HG03025 (cell line): Measurements from ENCODE around the gene C1orf198.

Source experiments
- ATAC-seq: cut with Tn5 transposase; IDR thresholded peaks from one replicate; pipeline ENCODE4 v1.9.1; 2021; ENCODE audit warnings: mild to moderate bottlenecking, moderate library complexity; ENCODE audit not compliant: unreplicated experiment, low FRiP score

C1orf198 gene

DNA sequence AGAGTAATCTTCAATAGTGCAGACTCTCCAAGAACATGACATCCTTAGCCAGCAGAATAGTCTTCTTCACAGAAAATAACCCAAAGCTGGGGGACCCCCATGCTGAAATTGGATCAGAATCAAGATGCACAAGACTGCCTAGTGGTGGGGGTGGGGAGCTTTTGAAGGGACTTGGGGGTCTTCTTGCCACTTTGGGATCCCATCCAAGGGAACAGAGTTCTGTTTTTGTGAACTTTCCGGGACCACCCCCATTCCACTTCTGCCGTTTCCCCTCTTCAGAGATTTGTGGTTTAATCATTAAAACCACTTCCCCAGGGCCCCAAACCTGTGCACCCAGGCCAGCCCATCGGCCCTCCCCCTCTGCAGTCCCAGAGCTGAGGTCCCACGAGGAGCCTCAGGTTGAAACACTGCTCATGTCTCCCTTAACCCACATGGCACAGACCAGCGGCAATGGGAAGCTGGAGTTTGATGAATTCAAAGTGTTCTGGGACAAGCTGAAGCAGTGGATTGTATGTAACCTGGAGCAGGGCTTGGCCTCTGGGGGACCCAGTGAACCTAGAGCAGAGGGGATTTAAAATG is 76.2 kb downstream of the C1orf198 start:
- no peak for ATAC-seq

DNA sequence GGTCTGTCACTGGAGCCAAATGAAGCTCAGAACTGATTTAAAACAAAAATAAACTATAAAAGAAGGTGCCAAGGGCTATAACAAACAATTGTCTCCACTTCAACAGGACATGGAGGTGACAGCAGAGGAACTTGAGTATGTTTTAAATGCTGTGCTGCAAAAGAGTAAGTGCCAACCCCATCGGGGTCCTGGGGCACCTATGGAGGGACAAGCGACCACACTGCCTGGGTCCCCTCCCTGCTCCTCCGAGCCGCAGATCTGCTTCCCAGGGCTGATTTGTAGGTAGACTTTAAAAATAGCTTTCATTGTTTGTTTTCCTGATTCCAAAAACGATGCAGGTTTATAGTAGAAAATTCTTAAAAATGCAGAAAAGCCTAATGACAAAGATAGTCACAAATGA is 78.3 kb downstream of the C1orf198 start:
- no peak for ATAC-seq

DNA sequence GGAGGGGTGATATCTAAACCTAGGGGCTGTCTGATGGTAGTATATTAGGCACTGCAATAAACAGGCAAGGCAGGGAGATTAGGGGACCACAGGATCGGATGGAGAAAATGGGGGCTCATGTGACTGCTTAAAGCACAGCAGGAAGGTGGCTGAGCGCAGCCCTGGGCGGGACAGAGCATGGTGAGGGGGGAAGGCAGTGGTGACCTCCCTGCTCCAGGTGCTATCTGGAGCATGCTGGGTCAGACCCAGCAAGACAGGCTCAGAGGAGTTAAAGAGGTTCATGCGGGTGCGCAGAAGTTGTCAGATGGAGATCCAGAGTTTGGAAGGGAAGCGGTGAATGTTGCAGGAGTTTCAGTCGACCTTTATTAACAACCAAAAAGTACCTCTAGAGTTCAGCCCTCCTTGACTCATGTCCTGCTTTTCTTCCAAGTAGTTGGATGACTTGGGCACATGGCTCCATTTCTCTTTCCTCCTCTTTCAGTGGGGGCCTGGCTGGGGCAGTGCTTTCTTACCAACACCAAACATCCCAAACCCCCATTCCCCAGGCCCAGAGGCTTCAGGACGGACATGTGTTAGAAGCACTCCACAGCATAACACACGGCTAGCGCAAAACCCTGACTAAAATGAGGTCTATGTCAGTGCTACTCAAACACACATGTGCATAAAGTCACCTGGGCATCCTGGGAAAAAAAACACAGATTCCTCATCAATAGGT is 79.6 kb downstream of the C1orf198 start:
- ATAC-seq: no peak

DNA sequence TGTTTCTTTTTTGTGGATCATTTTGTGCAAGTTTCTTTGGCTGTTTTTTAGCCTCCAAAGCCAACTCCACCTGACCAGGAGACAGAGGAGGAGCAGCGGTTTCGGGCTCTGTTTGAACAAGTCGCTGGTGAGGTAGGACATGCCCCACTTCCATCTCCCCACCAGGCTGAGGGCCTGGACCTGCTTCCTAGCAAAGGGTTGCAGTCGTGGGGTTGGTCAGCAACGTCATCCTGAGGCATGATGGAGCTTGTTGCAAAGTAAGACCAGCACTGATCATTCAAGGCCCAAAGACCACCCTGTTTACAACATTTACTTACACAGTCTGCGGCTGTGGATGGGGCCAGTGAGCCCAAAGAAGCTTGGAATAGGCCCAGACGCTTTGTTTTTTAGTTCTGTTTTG is 80.8 kb downstream of the C1orf198 start:
- ATAC-seq: no peak
